HL-60 (cell line): ENCODE results near the gene ZSCAN5B.

Experiments
- DNase-seq, 2 experiments: peaks; one replicate each; pipeline ENCODE4 v3.0.0-alpha.2; 2010 to 2020; ENCODE audit warnings: low read depth in 1 of 2, low spot score in 1 of 2
- H3K27ac ChIP-seq: fragments of 250-450 bp; sonication (Bioruptor Pico); replicated peaks from 2 replicates; pipeline ENCODE4 v1.5.1; 2020; ENCODE audit warnings: mild to moderate bottlenecking, moderate library complexity
- H3K27me3 ChIP-seq: fragments of 250-450 bp; sonication (Bioruptor Pico); 2 replicates; pipeline ENCODE4 v1.5.1; 2021; ENCODE audit warnings: mild to moderate bottlenecking, moderate library complexity; ENCODE audit not compliant: insufficient read depth, poor library complexity, severe bottlenecking
- H3K4me3 ChIP-seq: replicated peaks from 2 replicates; pipeline ENCODE4 v1.5.1; 2011; ENCODE audit warnings: mild to moderate bottlenecking, control low read depth, low read length; ENCODE audit not compliant: insufficient read depth
- CTCF ChIP-seq: IDR thresholded peaks from one replicate; pipeline ENCODE4 v1.5.1; 2011; ENCODE audit warnings: low read length, control low read depth, inconsistent platforms; ENCODE audit not compliant: insufficient read depth
- GABPA ChIP-seq: IDR thresholded peaks from 2 replicates; pipeline ENCODE4 v1.6.1; 2012; ENCODE audit warnings: low read depth
- POLR2AphosphoS5 ChIP-seq: IDR thresholded peaks from 2 replicates; pipeline ENCODE4 v1.6.1; 2012; ENCODE audit warnings: low read depth
- REST ChIP-seq: IDR thresholded peaks from 2 replicates; pipeline ENCODE4 v1.6.1; 2012; ENCODE audit warnings: low read depth; ENCODE audit not compliant: insufficient replicate concordance
- SPI1 ChIP-seq: IDR thresholded peaks from 2 replicates; pipeline ENCODE4 v1.6.1; 2012; ENCODE audit warnings: low read depth, mild to moderate bottlenecking, borderline replicate concordance

ZSCAN5B gene

GRCh38 chr19:56140583-56141416 lies 56.8 kb downstream of the ZSCAN5B start, which contains the start of gene ZNF444:
TSS of gene ZNF444 (plus strand) at chr19:56141287. CDS start at chr19:56146912, 5,625 bp downstream.
- Histone ChIP-seq H3K27me3 (no peaks in the 10 kb centered on the region), H3K27ac (peak within 1 kb of the TSS; percentile 87)
- TF ChIP-seq GABPA (no peak), CTCF (no peak), REST (no peak), POLR2AphosphoS5 (no peak), SPI1 (no peak)

GRCh38 chr19:56139847-56140582 lies 57.6 kb downstream of the ZSCAN5B start:
- TF ChIP-seq GABPA, result no peak
- TF ChIP-seq SPI1, result no peak
- no peak for TF ChIP-seq REST
- TF ChIP-seq CTCF, result no peak
- no peak for TF ChIP-seq POLR2AphosphoS5
- peak overlapping the region; percentile 87 for H3K27ac ChIP-seq
- DNase-seq, result no peak
- H3K27me3 ChIP-seq, result no peaks in the 10 kb centered on the region
- H3K4me3 ChIP-seq, result peak overlapping the region; percentile 84

More at GRCh38 chr19:56140583-56141416, 56.8 kb downstream of the ZSCAN5B start, which contains the start of gene ZNF444:
- DNase-seq, result peak; percentile 99
- H3K4me3 ChIP-seq, result peak within 1 kb of the TSS; percentile 84
